Mammary epithelial cell (primary cell): ENCODE results near the gene SIX5.

Source experiments
- EZH2 ChIP-seq: IDR thresholded peaks from 2 replicates; pipeline ENCODE4 v1.6.1; 2012; ENCODE audit warnings: low read length, inconsistent platforms, borderline replicate concordance
- TF ChIP-seq, protein P1 (sequence below), 2 donors: IDR thresholded peaks in 1 of 2; conservative IDR thresholded peaks in 1 of 2; 2 replicates each; pipeline ENCODE4 v1.5.1; 2011 to 2012; ENCODE audit warnings: inconsistent platforms in 2 of 2, low read length in 2 of 2, mild to moderate bottlenecking in 2 of 2, control low read depth in 1 of 2, low read depth in 1 of 2; ENCODE audit not compliant: insufficient read depth in 1 of 2; ENCODE audit errors: extremely low read depth in 1 of 2

- TF ChIP-seq, protein P1, sequence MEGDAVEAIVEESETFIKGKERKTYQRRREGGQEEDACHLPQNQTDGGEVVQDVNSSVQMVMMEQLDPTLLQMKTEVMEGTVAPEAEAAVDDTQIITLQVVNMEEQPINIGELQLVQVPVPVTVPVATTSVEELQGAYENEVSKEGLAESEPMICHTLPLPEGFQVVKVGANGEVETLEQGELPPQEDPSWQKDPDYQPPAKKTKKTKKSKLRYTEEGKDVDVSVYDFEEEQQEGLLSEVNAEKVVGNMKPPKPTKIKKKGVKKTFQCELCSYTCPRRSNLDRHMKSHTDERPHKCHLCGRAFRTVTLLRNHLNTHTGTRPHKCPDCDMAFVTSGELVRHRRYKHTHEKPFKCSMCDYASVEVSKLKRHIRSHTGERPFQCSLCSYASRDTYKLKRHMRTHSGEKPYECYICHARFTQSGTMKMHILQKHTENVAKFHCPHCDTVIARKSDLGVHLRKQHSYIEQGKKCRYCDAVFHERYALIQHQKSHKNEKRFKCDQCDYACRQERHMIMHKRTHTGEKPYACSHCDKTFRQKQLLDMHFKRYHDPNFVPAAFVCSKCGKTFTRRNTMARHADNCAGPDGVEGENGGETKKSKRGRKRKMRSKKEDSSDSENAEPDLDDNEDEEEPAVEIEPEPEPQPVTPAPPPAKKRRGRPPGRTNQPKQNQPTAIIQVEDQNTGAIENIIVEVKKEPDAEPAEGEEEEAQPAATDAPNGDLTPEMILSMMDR (conservative IDR thresholded peaks at IDR 0.05 in 1 of 2, IDR thresholded peaks at IDR 0.05 in 1 of 2; ENCODE audit: extremely low read depth in 1 of 2, insufficient read depth in 1 of 2, low read depth in 1 of 2, low read length in 2 of 2), result no peak
- no peak for TF ChIP-seq EZH2
Observed at GRCh38 chr19:45785781-45786532, 16.9 kb upstream of the SIX5 start.
